H9 (cell line): ENCODE results near the gene ROBO1. TPM values are rescaled to one million over a fixed set of nuclear protein-coding genes. Genes with fewer than 3 reads are reported as not detected.

Source experiments
- DNase-seq: peaks from one replicate; pipeline ENCODE4 v3.0.0-alpha.2; 2017
- H2AFZ ChIP-seq: one replicate; pipeline ENCODE4 v1.6.1; 2013; ENCODE audit warnings: mild to moderate bottlenecking, low read length, control low read depth, moderate library complexity
- H2AK5ac ChIP-seq: 2 replicates; pipeline ENCODE4 v1.6.1; 2013; ENCODE audit warnings: low read length, control low read depth, mixed read lengths; ENCODE audit not compliant: insufficient read length
- H2BK120ac ChIP-seq: one replicate; pipeline ENCODE4 v1.6.1; 2013; ENCODE audit warnings: low read depth, mild to moderate bottlenecking, low read length, control low read depth, inconsistent platforms; ENCODE audit not compliant: poor library complexity, severe bottlenecking
- H2BK12ac ChIP-seq: 2 replicates; pipeline ENCODE4 v1.6.1; 2013; ENCODE audit warnings: low read length, control low read depth, mixed read lengths, low read depth; ENCODE audit not compliant: insufficient read length
- H2BK15ac ChIP-seq: 2 replicates; pipeline ENCODE4 v1.6.1; 2013; ENCODE audit warnings: low read depth, low read length, control low read depth
- H2BK20ac ChIP-seq: one replicate; pipeline ENCODE4 v1.6.1; 2013; ENCODE audit warnings: low read depth, mild to moderate bottlenecking, low read length, control low read depth, inconsistent platforms; ENCODE audit not compliant: poor library complexity, severe bottlenecking
- H2BK5ac ChIP-seq: 2 replicates; pipeline ENCODE4 v1.6.1; 2013; ENCODE audit warnings: low read length, control low read depth, mixed read lengths; ENCODE audit not compliant: insufficient read length
- H3K14ac ChIP-seq: 2 replicates; pipeline ENCODE4 v1.6.1; 2013; ENCODE audit warnings: low read length, control low read depth; ENCODE audit not compliant: insufficient read depth
- H3K18ac ChIP-seq: 2 replicates; pipeline ENCODE4 v1.6.1; 2013; ENCODE audit warnings: low read depth, mild to moderate bottlenecking, mixed read lengths, low read length, control low read depth; ENCODE audit not compliant: insufficient read length
- H3K23ac ChIP-seq: 2 replicates; pipeline ENCODE4 v1.6.1; 2013; ENCODE audit warnings: low read length, control low read depth, mixed read lengths, low read depth; ENCODE audit not compliant: insufficient read length
- H3K23me2 ChIP-seq: 2 replicates; pipeline ENCODE4 v1.6.1; 2013; ENCODE audit warnings: low read depth, mild to moderate bottlenecking, mixed read lengths, low read length, control low read depth; ENCODE audit not compliant: insufficient read length, poor library complexity, severe bottlenecking
- H3K27ac ChIP-seq: 2 replicates; pipeline ENCODE4 v1.5.1; 2013; ENCODE audit warnings: low read length, control low read depth, mixed read lengths, low read depth; ENCODE audit not compliant: insufficient read length
- H3K27me3 ChIP-seq: 2 replicates; pipeline ENCODE4 v1.6.1; 2013; ENCODE audit warnings: low read length, control low read depth, inconsistent platforms; ENCODE audit not compliant: insufficient read depth
- H3K4ac ChIP-seq: 2 replicates; pipeline ENCODE4 v1.6.1; 2013; ENCODE audit warnings: low read depth, mild to moderate bottlenecking, control low read depth, inconsistent platforms, low read length, moderate library complexity
- H3K4me1 ChIP-seq: 2 replicates; pipeline ENCODE4 v1.6.1; 2013; ENCODE audit warnings: low read length, control low read depth, inconsistent platforms; ENCODE audit not compliant: insufficient read depth
- H3K4me2 ChIP-seq: 2 replicates; pipeline ENCODE4 v1.6.1; 2013; ENCODE audit warnings: low read length, control low read depth, mixed read lengths; ENCODE audit not compliant: insufficient read length, insufficient read depth
- H3K56ac ChIP-seq: 2 replicates; pipeline ENCODE4 v1.6.1; 2013; ENCODE audit warnings: low read depth, mild to moderate bottlenecking, mixed read lengths, low read length, control low read depth; ENCODE audit not compliant: insufficient read length
- H3K79me1 ChIP-seq: 2 replicates; pipeline ENCODE4 v1.6.1; 2013; ENCODE audit warnings: low read depth, mild to moderate bottlenecking, moderate library complexity, low read length, control low read depth, inconsistent platforms; ENCODE audit not compliant: insufficient read depth, poor library complexity, severe bottlenecking
- H3K79me2 ChIP-seq: 2 replicates; pipeline ENCODE4 v1.6.1; 2013; ENCODE audit warnings: low read length, control low read depth, inconsistent platforms; ENCODE audit not compliant: insufficient read depth
- H3K9ac ChIP-seq: 2 replicates; pipeline ENCODE4 v1.6.1; 2013; ENCODE audit warnings: low read length, control low read depth, mixed read lengths; ENCODE audit not compliant: insufficient read length; ENCODE audit errors: extremely low read depth
- H3K9me3 ChIP-seq: one replicate; pipeline ENCODE4 v1.6.1; 2013; ENCODE audit warnings: low read depth, low read length, inconsistent platforms; ENCODE audit not compliant: control insufficient read depth
- H3T11ph ChIP-seq: one replicate; pipeline ENCODE4 v1.6.1; 2013; ENCODE audit warnings: mild to moderate bottlenecking, low read length, control low read depth, inconsistent platforms
- H4K20me1 ChIP-seq: one replicate; pipeline ENCODE4 v1.6.1; 2013; ENCODE audit not compliant: control insufficient read depth, insufficient read length, insufficient read depth
- H4K5ac ChIP-seq: 2 replicates; pipeline ENCODE4 v1.6.1; 2013; ENCODE audit warnings: low read depth, mild to moderate bottlenecking, mixed read lengths, low read length, control low read depth; ENCODE audit not compliant: insufficient read length
- H4K8ac ChIP-seq: replicated peaks from 2 replicates; pipeline ENCODE4 v1.6.1; 2013; ENCODE audit warnings: low read length, control low read depth, mixed read lengths, low read depth; ENCODE audit not compliant: insufficient read length
- H4K91ac ChIP-seq: 2 replicates; pipeline ENCODE4 v1.6.1; 2013; ENCODE audit warnings: low read depth, mild to moderate bottlenecking, moderate library complexity, mixed read lengths, low read length, control low read depth; ENCODE audit not compliant: insufficient read length
- H3K27ac Mint-ChIP-seq, 3 experiments: 2 replicates in 2 of 3; 3 replicates in 1 of 3; pipeline ENCODE4 v1.8.0; 2020 to 2021; ENCODE audit warnings: mixed read lengths in 3 of 3, mild to moderate bottlenecking in 1 of 3, moderate library complexity in 1 of 3
- H3K27me3 Mint-ChIP-seq: 2 replicates; pipeline ENCODE4 v1.8.0; 2021; ENCODE audit warnings: low read depth, mild to moderate bottlenecking, moderate library complexity, mixed read lengths
- H3K36me3 Mint-ChIP-seq, 3 experiments: 2 replicates in 2 of 3; 3 replicates in 1 of 3; pipeline ENCODE4 v1.8.0; 2020 to 2021; ENCODE audit warnings: low read depth in 3 of 3, mixed read lengths in 3 of 3; ENCODE audit not compliant: insufficient read depth in 1 of 3
- H3K4me1 Mint-ChIP-seq, 2 experiments: 2 replicates each; pipeline ENCODE4 v1.8.0; 2020; ENCODE audit warnings: mixed read lengths in 2 of 2
- H3K4me3 Mint-ChIP-seq, 2 experiments: 2 replicates in 1 of 2; 3 replicates in 1 of 2; pipeline ENCODE4 v1.8.0; 2020 to 2021; ENCODE audit warnings: mild to moderate bottlenecking in 2 of 2, mixed read lengths in 2 of 2, moderate library complexity in 1 of 2
- H3K9me3 Mint-ChIP-seq, 2 experiments: 2 replicates in 1 of 2; 3 replicates in 1 of 2; pipeline ENCODE4 v1.8.0; 2020; ENCODE audit warnings: mild to moderate bottlenecking in 2 of 2, mixed read lengths in 2 of 2, moderate library complexity in 1 of 2
- WGBS: extraction: QIAGEN DNeasy Blood & Tissue Kit; methylation state at CpG from one replicate; pipeline ENCODE4 v1.1.7; 2013; ENCODE audit warnings: missing lambda C conversion rate, low lambda C conversion rate, mixed read lengths; ENCODE audit not compliant: insufficient read length; ENCODE audit errors: extremely low coverage; 5-methylcytosine and 5-hydroxymethylcytosine counted together
- total RNA-seq: library from RNA; stranded (reverse); gene quantifications from 2 replicates; pipeline ENCODE4 v1.2.1, GENCODE V29; 2021
- TF ChIP-seq, protein P1 (sequence below): fragments of 200-600 bp; sonication (generic); conservative IDR thresholded peaks from 3 replicates; pipeline ENCODE4 v1.8.0; 2021; ENCODE audit warnings: antibody characterized with exemption, mild to moderate bottlenecking

ROBO1 gene
- total RNA-seq, 1 experiment from 2014 or later = 62.7 TPM

DNA sequence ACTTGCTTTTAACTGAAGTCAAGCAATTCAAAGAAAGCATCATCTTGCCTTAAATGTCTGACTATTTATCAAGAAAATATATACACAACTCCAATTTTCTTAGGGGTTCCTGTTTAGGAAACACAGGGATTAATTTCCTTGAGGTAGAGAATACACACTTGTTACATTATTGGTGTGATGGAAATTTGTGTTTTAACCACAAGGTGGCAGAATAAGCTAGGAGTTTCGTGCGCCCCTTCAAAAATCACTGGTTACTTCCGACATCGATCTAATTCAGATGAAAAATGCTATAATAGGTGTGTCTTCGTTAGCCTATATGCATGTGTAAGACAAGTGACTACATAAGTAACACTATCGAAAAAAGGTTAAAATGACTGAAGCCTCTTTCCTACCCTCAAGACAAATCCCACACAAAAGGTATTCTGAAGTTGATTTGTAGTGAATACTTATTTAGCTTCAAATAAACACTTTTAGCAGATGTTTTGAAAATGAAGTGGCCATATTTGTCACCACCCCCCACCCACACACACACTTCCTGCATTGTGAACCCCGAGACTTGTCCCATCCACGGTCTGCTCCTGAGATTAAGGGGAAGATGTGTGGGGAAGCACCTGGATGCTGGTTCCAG, 246.5 kb downstream of the ROBO1 start:
- Histone ChIP-seq H4K8ac (no peak overlapping the region), H4K5ac (no peak overlapping the region), H2BK12ac (no peak overlapping the region), H2BK5ac (no peak overlapping the region), H2BK20ac (no peak overlapping the region), H2AK5ac (no peak overlapping the region), H4K91ac (no peak overlapping the region), H3K18ac (no peak overlapping the region), H2BK120ac (no peak overlapping the region), H3K9me3 (no peaks in the 10 kb centered on the region), H3K9ac (no peak overlapping the region), H3K4me2 (no peak overlapping the region), H3K23me2 (no peaks in the 10 kb centered on the region), H2BK15ac (no peak overlapping the region), H3K23ac (no peak overlapping the region), H4K20me1 (no peaks in the 10 kb centered on the region), H3K79me1 (no peaks in the 10 kb centered on the region), H3T11ph (no peak overlapping the region), H3K56ac (no peak overlapping the region), H3K27me3 (no peaks in the 10 kb centered on the region), H3K27ac (no peak overlapping the region), H3K79me2 (no peaks in the 10 kb centered on the region), H3K14ac (no peak overlapping the region), H3K4ac (no peak overlapping the region), H2AFZ (no peak overlapping the region), H3K4me1 (no peaks in the 10 kb centered on the region; the same call in 1 of the 2 replicates)
- H3K9me3 Mint-ChIP-seq = no peaks in the 10 kb centered on the region
- WGBS = no CpG with 5 or more reads among the region's 8 CpGs
- H3K36me3 Mint-ChIP-seq = no peaks in the 10 kb centered on the region
- 0 out of 5 replicates have a peak overlapping the region, but pooled peaks of 1 of the 2 experiments have one; percentile 12 for H3K4me3 Mint-ChIP-seq
- TF ChIP-seq, protein P1, sequence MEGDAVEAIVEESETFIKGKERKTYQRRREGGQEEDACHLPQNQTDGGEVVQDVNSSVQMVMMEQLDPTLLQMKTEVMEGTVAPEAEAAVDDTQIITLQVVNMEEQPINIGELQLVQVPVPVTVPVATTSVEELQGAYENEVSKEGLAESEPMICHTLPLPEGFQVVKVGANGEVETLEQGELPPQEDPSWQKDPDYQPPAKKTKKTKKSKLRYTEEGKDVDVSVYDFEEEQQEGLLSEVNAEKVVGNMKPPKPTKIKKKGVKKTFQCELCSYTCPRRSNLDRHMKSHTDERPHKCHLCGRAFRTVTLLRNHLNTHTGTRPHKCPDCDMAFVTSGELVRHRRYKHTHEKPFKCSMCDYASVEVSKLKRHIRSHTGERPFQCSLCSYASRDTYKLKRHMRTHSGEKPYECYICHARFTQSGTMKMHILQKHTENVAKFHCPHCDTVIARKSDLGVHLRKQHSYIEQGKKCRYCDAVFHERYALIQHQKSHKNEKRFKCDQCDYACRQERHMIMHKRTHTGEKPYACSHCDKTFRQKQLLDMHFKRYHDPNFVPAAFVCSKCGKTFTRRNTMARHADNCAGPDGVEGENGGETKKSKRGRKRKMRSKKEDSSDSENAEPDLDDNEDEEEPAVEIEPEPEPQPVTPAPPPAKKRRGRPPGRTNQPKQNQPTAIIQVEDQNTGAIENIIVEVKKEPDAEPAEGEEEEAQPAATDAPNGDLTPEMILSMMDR = peak; percentile 79
- no peak overlapping the region for H3K27ac Mint-ChIP-seq
- DNase-seq = no peak
- H3K4me1 Mint-ChIP-seq = peaks cover 3 to 6% of the 10 kb centered on the region in 2 experiments; a peak in 3 of 4 replicates
- no peaks in the 10 kb centered on the region for H3K27me3 Mint-ChIP-seq
